ENCODE measurements around the gene TIGD6. TPM values are rescaled to one million over a fixed set of nuclear protein-coding genes. Genes with fewer than 3 reads are reported as not detected.

Gene TIGD6
- total RNA-seq, 1 experiment from 2014 or later = 4.3 TPM

DNA sequence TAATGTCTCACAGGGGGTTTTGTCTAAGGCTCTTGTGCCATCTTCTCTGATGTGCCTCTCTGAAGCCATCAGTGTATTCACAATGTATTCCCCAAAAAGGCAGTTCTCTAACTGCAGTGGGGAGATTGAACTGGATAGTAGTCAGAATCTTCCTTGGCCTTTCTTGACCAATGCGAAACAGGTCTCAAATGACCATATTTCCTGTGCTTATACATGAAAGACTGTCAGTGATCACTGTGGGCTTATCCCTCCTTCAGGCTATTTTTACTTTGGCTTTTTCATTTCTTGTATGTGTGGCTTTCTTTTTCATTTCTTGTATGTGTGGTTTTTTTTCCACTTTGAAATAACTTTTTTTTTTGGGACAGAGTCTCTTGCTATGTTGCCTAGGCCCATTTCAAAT lies 19.8 kb upstream of the TIGD6 start:
- no peaks in the 10 kb centered on the region for H3K27me3 Mint-ChIP-seq (ENCODE audit: insufficient read depth, unreplicated experiment)
- no peaks in the 10 kb centered on the region for H3K4me1 Mint-ChIP-seq (ENCODE audit: low read depth, unreplicated experiment)
- H3K9me3 Mint-ChIP-seq (ENCODE audit: unreplicated experiment) = peaks cover 9% of the 10 kb centered on the region
- no peaks in the 10 kb centered on the region for H3K27me3 ChIP-seq (replicated peaks; ENCODE audit: control insufficient read depth, insufficient read depth, low read length)
- TF ChIP-seq, protein P1, sequence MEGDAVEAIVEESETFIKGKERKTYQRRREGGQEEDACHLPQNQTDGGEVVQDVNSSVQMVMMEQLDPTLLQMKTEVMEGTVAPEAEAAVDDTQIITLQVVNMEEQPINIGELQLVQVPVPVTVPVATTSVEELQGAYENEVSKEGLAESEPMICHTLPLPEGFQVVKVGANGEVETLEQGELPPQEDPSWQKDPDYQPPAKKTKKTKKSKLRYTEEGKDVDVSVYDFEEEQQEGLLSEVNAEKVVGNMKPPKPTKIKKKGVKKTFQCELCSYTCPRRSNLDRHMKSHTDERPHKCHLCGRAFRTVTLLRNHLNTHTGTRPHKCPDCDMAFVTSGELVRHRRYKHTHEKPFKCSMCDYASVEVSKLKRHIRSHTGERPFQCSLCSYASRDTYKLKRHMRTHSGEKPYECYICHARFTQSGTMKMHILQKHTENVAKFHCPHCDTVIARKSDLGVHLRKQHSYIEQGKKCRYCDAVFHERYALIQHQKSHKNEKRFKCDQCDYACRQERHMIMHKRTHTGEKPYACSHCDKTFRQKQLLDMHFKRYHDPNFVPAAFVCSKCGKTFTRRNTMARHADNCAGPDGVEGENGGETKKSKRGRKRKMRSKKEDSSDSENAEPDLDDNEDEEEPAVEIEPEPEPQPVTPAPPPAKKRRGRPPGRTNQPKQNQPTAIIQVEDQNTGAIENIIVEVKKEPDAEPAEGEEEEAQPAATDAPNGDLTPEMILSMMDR (IDR thresholded peaks at IDR 0.05; ENCODE audit: insufficient read depth in 1 of 2, low read depth in 1 of 2, low read length in 1 of 2, severe bottlenecking in 1 of 2, unreplicated experiment in 1 of 2) = no peak
- no peak overlapping the region for H3K4me3 Mint-ChIP-seq (ENCODE audit: unreplicated experiment)
- H3K36me3 Mint-ChIP-seq (ENCODE audit: insufficient read depth, unreplicated experiment) = peaks cover 89% of the 10 kb centered on the region
- H3K4me1 ChIP-seq = no peaks in the 10 kb centered on the region; the same call in 1 of the 2 replicates
- CTCF ChIA-PET = interaction anchor here (0.6 kb wide), 1 partner anchor 254 kb away, joined by 5 read pairs; no protein-coding TSS in a partner anchor
- BruUV-seq (replicated peaks) = no TSS peak
- POLR2A ChIA-PET = no interaction called here
- no peak for DNase-seq
- peaks cover 6% of the 10 kb centered on the region; the same call in 1 of the 2 replicates for H3K9me3 ChIP-seq
- H3K27ac Mint-ChIP-seq (ENCODE audit: unreplicated experiment) = no peak overlapping the region
- H3K4me3 ChIP-seq (ENCODE audit: low read depth, low read length) = no peak overlapping the region
- peaks cover 10% of the 10 kb centered on the region for H3K36me3 ChIP-seq (ENCODE audit: control insufficient read depth, insufficient read depth, low read length)
- intact Hi-C loops (cut with micrococcal nuclease; ENCODE audit: unreplicated experiment) = no loop called here

DNA sequence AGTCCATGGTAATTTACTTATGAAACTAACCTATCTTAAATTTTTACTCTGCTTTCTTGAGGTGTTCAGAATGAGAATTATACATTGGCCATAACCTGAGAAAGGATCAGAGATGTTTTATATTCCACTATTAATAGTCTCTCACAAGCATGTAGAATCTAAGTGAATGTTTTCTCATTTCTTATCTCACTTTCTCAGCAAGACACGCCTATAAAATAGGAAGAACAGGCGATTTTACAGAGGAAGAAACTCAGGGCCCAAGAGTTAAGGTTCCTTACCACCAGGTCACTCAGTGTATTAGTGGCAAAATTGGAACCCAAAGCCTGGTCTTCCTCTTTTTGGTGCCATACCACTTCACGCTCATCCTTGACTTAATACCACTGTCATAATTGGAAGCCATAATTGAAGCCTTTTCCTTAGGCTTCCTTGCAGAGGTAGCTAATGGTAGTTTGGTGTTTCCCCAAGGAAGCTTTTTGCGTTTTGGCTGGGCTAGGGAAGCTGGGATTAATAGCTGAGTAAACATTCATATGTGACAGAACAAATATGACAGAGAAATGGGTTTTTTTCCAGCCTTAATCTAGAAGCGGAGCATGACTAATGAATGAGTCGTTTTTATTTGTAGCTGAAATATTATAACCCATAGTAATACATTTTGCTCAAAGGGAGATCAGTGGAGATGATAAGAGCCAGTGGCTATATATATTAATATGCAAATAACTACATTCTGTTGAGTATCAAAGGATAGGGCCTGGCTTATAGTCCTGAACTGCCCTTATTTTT lies 17.0 kb upstream of the TIGD6 start:
- POLR2A ChIA-PET = no interaction called here
- Histone ChIP-seq H3K4me1 (no peaks in the 10 kb centered on the region), H3K9me3 (peaks cover 15% of the 10 kb centered on the region; the same call in 1 of the 2 replicates), H3K36me3 (ENCODE audit: control insufficient read depth, insufficient read depth, low read length) (peaks cover 13% of the 10 kb centered on the region), H3K27me3 (replicated peaks; ENCODE audit: control insufficient read depth, insufficient read depth, low read length) (no peaks in the 10 kb centered on the region), H3K4me3 (ENCODE audit: low read depth, low read length) (no peak overlapping the region)
- DNase-seq = no peak
- intact Hi-C loops (cut with micrococcal nuclease; ENCODE audit: unreplicated experiment) = no loop called here
- H3K9me3 Mint-ChIP-seq (ENCODE audit: unreplicated experiment) = peaks cover 12% of the 10 kb centered on the region
- H3K4me1 Mint-ChIP-seq (ENCODE audit: low read depth, unreplicated experiment) = no peaks in the 10 kb centered on the region
- CTCF ChIA-PET = no interaction called here
- H3K4me3 Mint-ChIP-seq (ENCODE audit: unreplicated experiment) = no peak overlapping the region
- H3K36me3 Mint-ChIP-seq (ENCODE audit: insufficient read depth, unreplicated experiment) = peaks cover 94% of the 10 kb centered on the region
- TF ChIP-seq, protein P1 (IDR thresholded peaks at IDR 0.05; ENCODE audit: insufficient read depth in 1 of 2, low read depth in 1 of 2, low read length in 1 of 2, severe bottlenecking in 1 of 2, unreplicated experiment in 1 of 2) = no peak
- no peak overlapping the region for H3K27ac Mint-ChIP-seq (ENCODE audit: unreplicated experiment)
- H3K27me3 Mint-ChIP-seq (ENCODE audit: insufficient read depth, unreplicated experiment) = no peaks in the 10 kb centered on the region
- BruUV-seq (replicated peaks) = no TSS peak

DNA sequence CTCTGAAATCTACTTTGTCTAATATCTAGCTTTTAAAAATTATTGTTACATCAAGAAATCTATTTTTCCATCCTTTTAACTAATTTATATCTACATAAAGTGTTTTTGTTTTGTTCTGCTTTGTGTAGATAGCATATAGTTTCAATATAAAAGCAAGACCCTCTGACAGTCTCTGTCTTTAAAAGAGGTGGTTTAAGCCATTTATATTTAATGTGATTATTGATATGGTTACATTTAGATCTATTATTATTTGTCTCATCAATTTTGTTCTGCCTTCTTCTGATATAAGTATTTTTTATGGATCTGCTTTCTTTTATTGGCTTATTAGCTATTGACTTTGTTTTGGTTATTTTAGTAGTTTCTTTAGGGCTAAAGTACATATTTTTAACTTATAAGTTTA lies 16.1 kb upstream of the TIGD6 start:
- no peak overlapping the region for H3K27ac Mint-ChIP-seq (ENCODE audit: unreplicated experiment)
- H3K27me3 Mint-ChIP-seq (ENCODE audit: insufficient read depth, unreplicated experiment) = no peaks in the 10 kb centered on the region
- no peak overlapping the region for H3K4me3 ChIP-seq (ENCODE audit: low read depth, low read length)
- H3K4me3 Mint-ChIP-seq (ENCODE audit: unreplicated experiment) = no peak overlapping the region
- peaks cover 94% of the 10 kb centered on the region for H3K36me3 Mint-ChIP-seq (ENCODE audit: insufficient read depth, unreplicated experiment)
- peaks cover 12% of the 10 kb centered on the region for H3K9me3 Mint-ChIP-seq (ENCODE audit: unreplicated experiment)
- no TSS peak for BruUV-seq (replicated peaks)
- ChIA-PET POLR2A (no interaction called here), CTCF (no interaction called here)
- peaks cover 15% of the 10 kb centered on the region for H3K36me3 ChIP-seq (ENCODE audit: control insufficient read depth, insufficient read depth, low read length)
- peaks cover 15% of the 10 kb centered on the region; the same call in 1 of the 2 replicates for H3K9me3 ChIP-seq
- H3K27me3 ChIP-seq (replicated peaks; ENCODE audit: control insufficient read depth, insufficient read depth, low read length) = no peaks in the 10 kb centered on the region
- DNase-seq = no peak
- intact Hi-C loops (cut with micrococcal nuclease; ENCODE audit: unreplicated experiment) = no loop called here
- H3K4me1 Mint-ChIP-seq (ENCODE audit: low read depth, unreplicated experiment) = no peaks in the 10 kb centered on the region
- TF ChIP-seq, protein P1 (IDR thresholded peaks at IDR 0.05; ENCODE audit: insufficient read depth in 1 of 2, low read depth in 1 of 2, low read length in 1 of 2, severe bottlenecking in 1 of 2, unreplicated experiment in 1 of 2) = no peak
- H3K4me1 ChIP-seq = no peaks in the 10 kb centered on the region

All from Caco-2 (cell line).